GM19193 (cell line): Measurements from ENCODE around the gene PTGDR2.

Experiments
- POLR2A ChIP-seq: IDR thresholded peaks from 4 replicates; pipeline ENCODE4 v1.6.1; 2011; ENCODE audit not compliant: insufficient read depth, insufficient read length; ENCODE audit errors: extremely low read depth

The PTGDR2 gene

GRCh38 chr11:60869451-60869825 lies 13.7 kb upstream of the PTGDR2 start:
- TF ChIP-seq POLR2A: no peak

- no peak for TF ChIP-seq POLR2A
These were observed 13.1 kb upstream of the PTGDR2 start for GRCh38 chr11:60868682-60869450.

- TF ChIP-seq POLR2A: no peak
These were observed 12.3 kb upstream of the PTGDR2 start for GRCh38 chr11:60867871-60868681.

GRCh38 chr11:60866911-60867870 lies 11.4 kb upstream of the PTGDR2 start, which contains the start of gene ZP1:
Gene ZP1 (plus strand): TSS chr11:60867542. CDS start chr11:60867562, 20 bp downstream.
- no peak for TF ChIP-seq POLR2A

- no peak for TF ChIP-seq POLR2A
These were observed 9.2 kb upstream of the PTGDR2 start for GRCh38 chr11:60864856-60865513.

GRCh38 chr11:60863550-60864521 lies 8.1 kb upstream of the PTGDR2 start:
- no peak for TF ChIP-seq POLR2A

GRCh38 chr11:60862171-60862570 lies 6.4 kb upstream of the PTGDR2 start:
- no peak for TF ChIP-seq POLR2A

- no peak for TF ChIP-seq POLR2A
These were observed 5.2 kb upstream of the PTGDR2 start for GRCh38 chr11:60860943-60861342.

- TF ChIP-seq POLR2A: no peak
These were observed 4.0 kb upstream of the PTGDR2 start for GRCh38 chr11:60859616-60860250.

GRCh38 chr11:60858731-60859464 lies 3.1 kb upstream of the PTGDR2 start:
- no peak for TF ChIP-seq POLR2A

GRCh38 chr11:60858236-60858635 lies 2.5 kb upstream of the PTGDR2 start:
- no peak for TF ChIP-seq POLR2A

GRCh38 chr11:60857378-60858232 lies 1.9 kb upstream of the PTGDR2 start:
- TF ChIP-seq POLR2A: no peak
